KOPT-K1 (cell line): ENCODE measurements around the gene RASSF3.
A peak's percentile ranks its signal among the peaks of the same experiment; 100 is the strongest.

ENCODE experiments used
- H3K27ac ChIP-seq: fragments of 200-600 bp; sonication (generic); 2 replicates; pipeline ENCODE4 v1.5.1; 2016; ENCODE audit warnings: antibody characterized with exemption, mild to moderate bottlenecking, low read depth, low read length; ENCODE audit not compliant: poor library complexity, severe bottlenecking
- H3K36me3 ChIP-seq: fragments of 200-600 bp; sonication (generic); 2 replicates; pipeline ENCODE4 v1.5.1; 2017; ENCODE audit warnings: antibody characterized with exemption, mild to moderate bottlenecking, low read length, moderate library complexity; ENCODE audit not compliant: insufficient read depth
- H3K9me3 ChIP-seq: fragments of 200-600 bp; sonication (generic); 2 replicates; pipeline ENCODE4 v1.5.1; 2017; ENCODE audit warnings: antibody characterized with exemption, low read length, mild to moderate bottlenecking; ENCODE audit not compliant: insufficient read depth, poor library complexity, severe bottlenecking

The RASSF3 gene

GRCh38 chr12:64666054-64666914 lies 56.0 kb downstream of the RASSF3 start:
- H3K36me3 ChIP-seq: no peaks in the 10 kb centered on the region
- H3K27ac ChIP-seq: no peak overlapping the region
- H3K9me3 ChIP-seq: no peaks in the 10 kb centered on the region

GRCh38 chr12:64667793-64668192 lies 57.5 kb downstream of the RASSF3 start:
- peak overlapping the region; percentile 12 for H3K27ac ChIP-seq
- H3K36me3 ChIP-seq: no peaks in the 10 kb centered on the region
- H3K9me3 ChIP-seq: no peaks in the 10 kb centered on the region

GRCh38 chr12:64669270-64669842 lies 59.1 kb downstream of the RASSF3 start:
- Histone ChIP-seq H3K9me3 (no peaks in the 10 kb centered on the region), H3K27ac (peak overlapping the region; percentile 81), H3K36me3 (no peaks in the 10 kb centered on the region)

- H3K27ac ChIP-seq: peak overlapping the region; percentile 81
- H3K36me3 ChIP-seq: no peaks in the 10 kb centered on the region
- no peaks in the 10 kb centered on the region for H3K9me3 ChIP-seq
These were observed 59.7 kb downstream of the RASSF3 start for GRCh38 chr12:64670019-64670418.

- no peaks in the 10 kb centered on the region for H3K36me3 ChIP-seq
- peak overlapping the region; percentile 81 for H3K27ac ChIP-seq
- no peaks in the 10 kb centered on the region for H3K9me3 ChIP-seq
These were observed 60.8 kb downstream of the RASSF3 start for GRCh38 chr12:64670919-64671639.

- Histone ChIP-seq H3K9me3 (no peaks in the 10 kb centered on the region), H3K27ac (no peak overlapping the region), H3K36me3 (no peaks in the 10 kb centered on the region)
These were observed 61.4 kb downstream of the RASSF3 start for GRCh38 chr12:64671681-64672080.

GRCh38 chr12:64672925-64673409 lies 62.7 kb downstream of the RASSF3 start:
- Histone ChIP-seq H3K27ac (peak overlapping the region; percentile 40), H3K9me3 (no peaks in the 10 kb centered on the region), H3K36me3 (no peaks in the 10 kb centered on the region)

GRCh38 chr12:64673490-64674169 lies 63.3 kb downstream of the RASSF3 start:
- no peaks in the 10 kb centered on the region for H3K36me3 ChIP-seq
- peak overlapping the region; percentile 40 for H3K27ac ChIP-seq
- H3K9me3 ChIP-seq: no peaks in the 10 kb centered on the region

GRCh38 chr12:64674367-64674922 lies 64.2 kb downstream of the RASSF3 start:
- no peaks in the 10 kb centered on the region for H3K36me3 ChIP-seq
- H3K27ac ChIP-seq: peak overlapping the region; percentile 40
- no peaks in the 10 kb centered on the region for H3K9me3 ChIP-seq

GRCh38 chr12:64675795-64676194 lies 65.5 kb downstream of the RASSF3 start:
- H3K36me3 ChIP-seq: no peaks in the 10 kb centered on the region
- no peaks in the 10 kb centered on the region for H3K9me3 ChIP-seq
- H3K27ac ChIP-seq: no peak overlapping the region

- Histone ChIP-seq H3K27ac (no peak overlapping the region), H3K9me3 (no peaks in the 10 kb centered on the region), H3K36me3 (no peaks in the 10 kb centered on the region)
These were observed 68.0 kb downstream of the RASSF3 start for GRCh38 chr12:64678248-64678647.

- H3K36me3 ChIP-seq: no peaks in the 10 kb centered on the region
- H3K9me3 ChIP-seq: no peaks in the 10 kb centered on the region
- H3K27ac ChIP-seq: no peak overlapping the region
These were observed 68.5 kb downstream of the RASSF3 start for GRCh38 chr12:64678835-64679234.

- H3K9me3 ChIP-seq: no peaks in the 10 kb centered on the region
- H3K36me3 ChIP-seq: no peaks in the 10 kb centered on the region
- H3K27ac ChIP-seq: no peak overlapping the region
These were observed 69.2 kb downstream of the RASSF3 start for GRCh38 chr12:64679487-64680001.

GRCh38 chr12:64680235-64680634 lies 69.9 kb downstream of the RASSF3 start:
- Histone ChIP-seq H3K9me3 (no peaks in the 10 kb centered on the region), H3K27ac (no peak overlapping the region), H3K36me3 (peaks cover 1% of the 10 kb centered on the region; the same call in 1 of the 2 replicates)
